K562 (cell line): Measurements from ENCODE around the gene CXCR3. TPM values are rescaled to one million over a fixed set of nuclear protein-coding genes. Genes with fewer than 3 reads are reported as not detected.

Source experiments
- ATAC-seq: fragments of 200-7000 bp; cut with Tn5 transposase; 3 replicates; pipeline ENCODE4 v1.9.1; 2020; ENCODE audit warnings: moderate library complexity
- BruUV-seq: library from RNA; stranded (reverse); fragments of 400-500 nt; replicated peaks from 2 replicates; lab custom pipeline; 2021; lab: Mats Ljungman, UMichigan
- CTCF ChIA-PET: fragments of 300-600 bp; formaldehyde crosslinking; extraction: SDS; loops from one replicate; lab custom pipeline; 2021; ENCODE audit warnings: low intra/inter-chr PET ratio; lab: Yijun Ruan, JAX
- POLR2A ChIA-PET: fragments of 300-600, 350-650 bp; sonication (Branson Sonifier 250); formaldehyde crosslinking; extraction: SDS; loops from one replicate; lab custom pipeline; 2021; ENCODE audit warnings: antibody characterized with exemption, inconsistent platforms; lab: Yijun Ruan, JAX
- DNase-seq, 4 experiments: peaks; one replicate each; pipeline versions ENCODE4 v3.0.0 to v3.0.0-alpha.2; 2011 to 2018; ENCODE audit warnings: low spot score in 3 of 4, mixed read lengths in 3 of 4; ENCODE audit errors: extremely low read depth in 1 of 4
- FAIRE-seq: peaks from 2 replicates; lab custom pipeline; 2011; peaks lifted over from hg19 to GRCh38; lab: Jason Lieb, UNC
- H2AFZ ChIP-seq: 2 replicates; pipeline ENCODE4 v1.6.0; 2011; ENCODE audit warnings: low read depth, low read length, control low read depth, inconsistent platforms
- H3K27ac ChIP-seq: fragments of 200-600 bp; 3 replicates; pipeline ENCODE4 v1.8.0; 2011; ENCODE audit warnings: low read depth, mild to moderate bottlenecking, control low read depth, inconsistent platforms, low read length, moderate library complexity, mixed read lengths; ENCODE audit errors: extremely low read depth
- H3K27me3 ChIP-seq, 2 experiments: fragments of 300-600 bp in 1 of 2; 2 replicates in 1 of 2; 3 replicates in 1 of 2; pipeline versions ENCODE4 v1.6.0 to v1.8.0; 2011; ENCODE audit warnings: inconsistent platforms in 2 of 2, low read length in 2 of 2, mild to moderate bottlenecking in 1 of 2, mixed read lengths in 1 of 2, moderate library complexity in 1 of 2; ENCODE audit not compliant: control insufficient read depth in 2 of 2, insufficient read depth in 2 of 2
- H3K36me3 ChIP-seq: fragments of 300-600 bp; 3 replicates; pipeline ENCODE4 v1.8.0; 2011; ENCODE audit warnings: mild to moderate bottlenecking, low read length, inconsistent platforms; ENCODE audit not compliant: control insufficient read depth, insufficient read depth
- H3K4me1 ChIP-seq, 2 experiments: fragments of 200-600 bp in 1 of 2; replicated peaks in 1 of 2; 2 replicates in 1 of 2; 3 replicates in 1 of 2; pipeline versions ENCODE4 v1.5.1 to v1.8.0; 2011; ENCODE audit warnings: inconsistent platforms in 2 of 2, low read length in 2 of 2, mild to moderate bottlenecking in 1 of 2, mixed read lengths in 1 of 2, moderate library complexity in 1 of 2; ENCODE audit not compliant: control insufficient read depth in 2 of 2, insufficient read depth in 2 of 2
- H3K4me2 ChIP-seq: 2 replicates; pipeline ENCODE4 v1.6.1; 2011; ENCODE audit warnings: low read length, control low read depth, inconsistent platforms, mixed read lengths; ENCODE audit not compliant: insufficient read depth
- H3K4me3 ChIP-seq: fragments of 200-600 bp; sonication (generic), shearing (Covaris generic); 2 replicates; pipeline ENCODE4 v1.5.1; 2016; ENCODE audit warnings: control low read depth, inconsistent platforms
- H3K79me2 ChIP-seq: fragments of 200-600 bp; 3 replicates; pipeline ENCODE4 v1.8.0; 2011; ENCODE audit warnings: low read length, inconsistent platforms; ENCODE audit not compliant: control insufficient read depth, insufficient read depth
- H3K9ac ChIP-seq, 2 experiments: 2 replicates each; pipeline versions ENCODE4 v1.6.0 to v1.6.1; 2011; ENCODE audit warnings: low read depth in 2 of 2, low read length in 2 of 2, control low read depth in 1 of 2, inconsistent platforms in 1 of 2, mild to moderate bottlenecking in 1 of 2, mixed read lengths in 1 of 2; ENCODE audit not compliant: insufficient read depth in 1 of 2
- H3K9me1 ChIP-seq: one replicate; pipeline ENCODE4 v1.6.0; 2011; ENCODE audit warnings: inconsistent platforms, mild to moderate bottlenecking, low read length, moderate library complexity; ENCODE audit not compliant: control insufficient read depth, insufficient read depth
- H3K9me3 ChIP-seq: replicated peaks from 2 replicates; pipeline ENCODE4 v1.5.1; 2011; ENCODE audit warnings: low read depth, low read length, inconsistent platforms; ENCODE audit not compliant: control insufficient read depth, insufficient read depth
- H4K20me1 ChIP-seq: replicated peaks from 2 replicates; pipeline ENCODE4 v1.6.1; 2011; ENCODE audit warnings: low read length, inconsistent platforms, mixed read lengths; ENCODE audit not compliant: control insufficient read depth, insufficient read depth
- BACH1 ChIP-seq: fragments of 200-800 bp; sonication (Bioruptor generic); IDR thresholded peaks from 2 replicates; pipeline ENCODE4 v1.6.1; 2016; ENCODE audit warnings: missing genetic modification characterization, missing compliant biosample characterization
- BDP1 ChIP-seq: IDR thresholded peaks from 3 replicates; pipeline ENCODE4 v1.6.1; 2011; ENCODE audit not compliant: insufficient read length, insufficient read depth
- CBX5 ChIP-seq: IDR thresholded peaks from 2 replicates; pipeline ENCODE4 v1.6.1; 2014; ENCODE audit warnings: low read depth, borderline replicate concordance
- CREB3 ChIP-seq: fragments of 450-650 bp; conservative IDR thresholded peaks from 2 replicates; pipeline ENCODE4 v1.6.1; 2016; ENCODE audit warnings: missing genetic modification characterization, low read depth, mild to moderate bottlenecking, missing compliant biosample characterization, moderate library complexity
- EP400 ChIP-seq: fragments of 450-650 bp; IDR thresholded peaks from 2 replicates; pipeline ENCODE4 v1.6.1; 2017; ENCODE audit warnings: antibody characterized with exemption, mild to moderate bottlenecking, moderate library complexity
- HCFC1 ChIP-seq: IDR thresholded peaks from 2 replicates; pipeline ENCODE4 v1.6.1; 2012; ENCODE audit warnings: low read depth, low read length, improper control_type of control experiment
- KLF10 ChIP-seq: fragments of 250-450 bp; sonication (Bioruptor Pico); IDR thresholded peaks from 2 replicates; pipeline ENCODE4 v1.6.1; 2021; ENCODE audit warnings: matching md5 sums
- MEIS2 ChIP-seq: fragments of 450-650 bp; IDR thresholded peaks from 2 replicates; pipeline ENCODE4 v1.6.1; 2014; ENCODE audit warnings: mild to moderate bottlenecking; ENCODE audit not compliant: partially characterized antibody
- RBM25 ChIP-seq: fragments of 200-400 bp; formaldehyde crosslinking; IDR thresholded peaks from 2 replicates; pipeline ENCODE4 v1.6.1; 2018; ENCODE audit warnings: low read length, low read depth, moderate library complexity; ENCODE audit not compliant: severe bottlenecking
- RFX7 ChIP-seq: fragments of 250-450 bp; sonication (Bioruptor Pico); IDR thresholded peaks from 2 replicates; pipeline ENCODE4 v1.5.1; 2021; ENCODE audit warnings: mild to moderate bottlenecking
- SMARCB1 ChIP-seq: IDR thresholded peaks from 2 replicates; pipeline ENCODE4 v1.6.1; 2011; ENCODE audit warnings: improper control_type of control experiment, low read depth; ENCODE audit not compliant: insufficient read length
- ZBTB2 ChIP-seq: fragments of 450-650 bp; IDR thresholded peaks from 2 replicates; pipeline ENCODE4 v1.6.1; 2016; ENCODE audit warnings: antibody characterized with exemption
- WGBS: fragments of 100-300 bp; shearing (Covaris generic); methylation state at CpG from one replicate; pipeline ENCODE4 v1.1.6; 2016; ENCODE audit warnings: low coverage, mixed read lengths; ENCODE audit not compliant: insufficient coverage; ENCODE audit errors: missing lambda C conversion rate; 5-methylcytosine and 5-hydroxymethylcytosine counted together
- in situ Hi-C: fragments of 300-500 bp; cut with MboI; formaldehyde crosslinking; loops from 4 replicates; pipeline ENCODE4 v1.15.0; 2018; ENCODE audit warnings: inconsistent platforms, mixed read lengths
- intact Hi-C: fragments of 100-400 bp; cut with micrococcal nuclease; formaldehyde crosslinking; loops from 2 replicates; pipeline ENCODE4 v1.14.2; 2022
- polyA plus RNA-seq, 8 experiments: library from polyadenylated mRNA; depleted of rRNA in 4 of 8; stranded (reverse) in 5 of 8; unstranded in 3 of 8; fragments of >200 nt; fragmentation: Nextera tagmentation in 2 of 8; fragmentation: Illumina TruSeq in 1 of 8; extraction: Ambion mirVana in 2 of 8; extraction: Trizol in 1 of 8; gene quantifications; 2 replicates each; pipeline versions ENCODE4 v1.2.1 to v1.2.3, GENCODE V29; 2011 to 2014; ENCODE audit warnings: inconsistent platforms in 1 of 8, missing spikeins in 1 of 8
- total RNA-seq, 7 experiments: library from RNA; depleted of rRNA in 6 of 7; stranded (reverse); fragments of >200 nt in 6 of 7; fragmentation: Illumina TruSeq in 2 of 7; extraction: Trizol in 2 of 7; gene quantifications; 2 replicates each; pipeline versions ENCODE4 v1.2.1 to v1.2.3, GENCODE V29; 2011 to 2021; ENCODE audit warnings: low replicate concordance in 1 of 7
- TF ChIP-seq, protein P1 (sequence below): IDR thresholded peaks from 2 replicates; pipeline ENCODE4 v1.6.1; 2016; ENCODE audit warnings: missing genetic modification characterization, missing compliant biosample characterization

CXCR3 gene
- total and polyA plus RNA-seq, 9 of the 15 experiments (the other 6 are each of a cell fraction or from before 2014, with no cell fraction given) = not detected

DNA sequence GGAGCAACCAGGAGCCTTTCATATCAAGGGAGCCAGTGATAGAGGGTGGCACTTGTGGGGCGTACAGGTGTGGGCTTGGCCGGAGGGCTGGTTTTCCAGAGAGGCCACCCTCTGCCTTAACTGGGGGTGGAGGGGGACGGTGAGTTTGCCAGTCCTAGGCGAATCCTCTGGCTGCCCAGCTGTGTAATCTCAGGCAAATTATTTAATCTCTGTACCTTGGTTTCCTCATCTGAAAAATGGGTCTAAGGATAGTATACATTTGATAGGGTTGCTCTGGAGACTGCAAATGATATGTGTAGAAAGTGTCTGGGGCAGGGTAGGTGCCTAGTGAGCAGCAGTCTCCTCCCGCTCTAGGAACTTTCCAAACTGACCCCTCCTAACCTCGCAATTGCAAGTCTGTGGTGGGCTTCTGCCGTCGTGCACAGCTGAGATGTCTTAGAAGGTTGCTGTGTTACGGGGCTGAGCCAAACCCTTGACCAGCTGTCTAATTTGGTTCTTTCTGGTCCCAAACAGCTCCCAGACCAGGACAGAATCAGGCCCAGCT is 3.8 kb upstream of the CXCR3 start:
- POLR2A ChIA-PET = no interaction called here
- Histone ChIP-seq H3K79me2 (no peaks in the 10 kb centered on the region), H3K9me1 (no peaks in the 10 kb centered on the region), H3K9ac (no peak overlapping the region), H3K9me3 (no peaks in the 10 kb centered on the region), H3K4me2 (no peak overlapping the region), H3K27ac (no peak overlapping the region), H2AFZ (no peak overlapping the region), H3K36me3 (no peaks in the 10 kb centered on the region), H4K20me1 (no peaks in the 10 kb centered on the region), H3K27me3 (peaks cover 0 to 12% of the 10 kb centered on the region in 2 experiments; a peak in 2 of 5 replicates), H3K4me3 (no peak overlapping the region), H3K4me1 (peaks cover 2 to 5% of the 10 kb centered on the region in 2 experiments; a peak in 3 of 5 replicates)
- BruUV-seq = no TSS peak
- 64% methylated on average over 9 of the region's 9 CpGs for WGBS
- intact Hi-C loops (no loop called here), in situ Hi-C loops (no loop called here)
- no peak for FAIRE-seq
- CTCF ChIA-PET = no interaction called here
- no peak for TF ChIP-seq HCFC1
- TF ChIP-seq RBM25 = peak; percentile 66
- no peak for DNase-seq
- ATAC-seq = no peak

GRCh38 chrX:71621603-71622002 is 3.3 kb upstream of the CXCR3 start:
- Histone ChIP-seq H3K4me1 (peaks cover under 1 to 10% of the 10 kb centered on the region in 2 experiments; a peak in 2 of 5 replicates), H3K9me1 (no peaks in the 10 kb centered on the region), H4K20me1 (no peaks in the 10 kb centered on the region), H3K9me3 (no peaks in the 10 kb centered on the region), H3K79me2 (no peaks in the 10 kb centered on the region), H3K36me3 (no peaks in the 10 kb centered on the region), H2AFZ (no peak overlapping the region), H3K4me3 (no peak overlapping the region), H3K4me2 (no peak overlapping the region), H3K9ac (no peak overlapping the region), H3K27ac (no peak overlapping the region), H3K27me3 (peaks cover 0 to 12% of the 10 kb centered on the region in 2 experiments; a peak in 2 of 5 replicates)
- intact Hi-C loops = no loop called here
- no peak for DNase-seq
- 11% methylated on average over 6 of the region's 6 CpGs for WGBS
- ChIA-PET POLR2A (no interaction called here), CTCF (no interaction called here)
- in situ Hi-C loops = no loop called here
- no peak for FAIRE-seq
- no TSS peak for BruUV-seq
- no peak for ATAC-seq
- TF ChIP-seq EP400 = no peak
- no peak for TF ChIP-seq KLF10 (CRISPR knock-in tag)
- no peak for TF ChIP-seq BACH1 (tag)
- no peak for TF ChIP-seq BDP1
- TF ChIP-seq CBX5 = no peak
- TF ChIP-seq MEIS2 = no peak
- no peak for TF ChIP-seq CREB3 (tag)
- TF ChIP-seq RFX7 (CRISPR knock-in tag) = no peak
- no peak for TF ChIP-seq SMARCB1
- no peak for TF ChIP-seq ZBTB2
- TF ChIP-seq, protein P1, sequence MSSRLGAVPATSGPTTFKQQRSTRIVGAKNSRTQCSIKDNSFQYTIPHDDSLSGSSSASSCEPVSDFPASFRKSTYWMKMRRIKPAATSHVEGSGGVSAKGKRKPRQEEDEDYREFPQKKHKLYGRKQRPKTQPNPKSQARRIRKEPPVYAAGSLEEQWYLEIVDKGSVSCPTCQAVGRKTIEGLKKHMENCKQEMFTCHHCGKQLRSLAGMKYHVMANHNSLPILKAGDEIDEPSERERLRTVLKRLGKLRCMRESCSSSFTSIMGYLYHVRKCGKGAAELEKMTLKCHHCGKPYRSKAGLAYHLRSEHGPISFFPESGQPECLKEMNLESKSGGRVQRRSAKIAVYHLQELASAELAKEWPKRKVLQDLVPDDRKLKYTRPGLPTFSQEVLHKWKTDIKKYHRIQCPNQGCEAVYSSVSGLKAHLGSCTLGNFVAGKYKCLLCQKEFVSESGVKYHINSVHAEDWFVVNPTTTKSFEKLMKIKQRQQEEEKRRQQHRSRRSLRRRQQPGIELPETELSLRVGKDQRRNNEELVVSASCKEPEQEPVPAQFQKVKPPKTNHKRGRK (tag) = no peak
